Lower leg skin (tissue), 4 donors: ENCODE results near the gene DRGX. TPM values are rescaled to one million over a fixed set of nuclear protein-coding genes. Genes with fewer than 3 reads are reported as not detected.
A peak's percentile ranks its signal among the peaks of the same experiment; 100 is the strongest.

ENCODE experiments used
- DNase-seq, 2 donors: peaks; one replicate each; pipeline ENCODE4 v3.0.0-alpha.2; 2019; ENCODE audit warnings: low spot score in 2 of 2
- H3K4me3 ChIP-seq: fragments of 200-600 bp; sonication (generic); 2 replicates; pipeline ENCODE4 v1.5.1; 2017; ENCODE audit warnings: mild to moderate bottlenecking, low read depth; ENCODE audit not compliant: poor library complexity, severe bottlenecking
- POLR2A ChIP-seq, 2 donors: fragments of 450-650 bp; IDR thresholded peaks; one replicate each; pipeline ENCODE4 v1.6.1; 2016 to 2017; ENCODE audit warnings: antibody characterized with exemption in 2 of 2, mild to moderate bottlenecking in 1 of 2, moderate library complexity in 1 of 2
- WGBS, 2 donors: methylation state at CpG; one replicate each; pipeline ENCODE4 v1.1.5; 2018; 5-methylcytosine and 5-hydroxymethylcytosine counted together
- intact Hi-C: fragments of 100-400 bp; cut with DNase I; formaldehyde crosslinking; loops from one replicate; pipeline ENCODE4 v1.15.0; 2023; ENCODE audit warnings: low total_unique reads
- total RNA-seq, 4 donors: library from RNA; depleted of rRNA; stranded (reverse); fragments of >200 nt; gene quantifications; one replicate each; pipeline ENCODE4 v1.1.0, GENCODE V29; 2016
- TF ChIP-seq, protein P1 (sequence below), 3 donors: fragments of 450-650 bp; IDR thresholded peaks; one replicate each; pipeline ENCODE4 v1.5.1; 2016; ENCODE audit warnings: antibody characterized with exemption in 3 of 3, mild to moderate bottlenecking in 3 of 3, moderate library complexity in 2 of 3

Gene DRGX
- total RNA-seq, 4 donors from 2014 or later, result not detected

DNA sequence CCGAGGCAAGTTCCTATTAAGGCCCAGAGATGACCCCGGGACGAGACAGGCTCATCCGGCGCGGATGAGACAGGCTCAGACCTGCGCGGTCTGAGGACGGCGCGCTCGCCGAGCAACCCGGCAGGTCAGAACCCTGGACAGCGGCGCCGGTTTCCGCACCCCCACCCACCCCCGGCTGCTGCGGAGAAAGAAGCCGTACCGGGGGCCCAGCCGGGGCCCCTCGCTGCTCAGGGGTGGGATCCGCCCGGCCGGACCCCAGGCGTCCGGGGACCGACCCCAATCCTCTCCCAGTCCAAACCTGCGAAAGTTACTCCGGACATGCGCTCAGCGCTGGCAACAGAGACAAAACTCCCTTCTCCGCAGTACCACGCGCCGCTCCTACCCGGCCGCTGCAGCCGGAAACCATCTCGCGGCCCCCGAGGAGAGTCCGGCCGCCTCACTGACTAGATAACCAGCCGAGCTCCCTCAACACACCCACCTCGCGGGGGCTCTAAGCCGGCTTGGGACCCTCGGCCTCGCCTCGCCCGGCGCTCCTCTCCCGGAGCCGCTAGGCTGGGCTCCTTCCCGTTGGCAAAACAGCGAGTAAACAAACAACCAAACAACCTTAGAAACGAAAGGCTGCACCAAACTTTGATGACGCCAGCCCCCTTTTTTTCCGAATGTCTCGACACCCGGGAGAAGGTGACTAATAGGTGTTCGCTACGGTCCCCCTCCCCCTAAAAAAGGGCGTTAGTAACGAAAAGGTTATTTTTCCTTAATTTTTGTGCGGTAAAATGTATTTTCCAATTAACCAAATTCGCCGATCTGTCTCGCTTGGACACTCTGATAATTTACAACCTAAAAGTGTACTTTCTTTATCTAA, 2.3 kb upstream of the DRGX start:
- 2 to 4% methylated on average over 25 to 52 of the region's 72 CpGs for whole genome bisulfite sequencing, 2 donors
- intact Hi-C loops, result no loop called here

DNA sequence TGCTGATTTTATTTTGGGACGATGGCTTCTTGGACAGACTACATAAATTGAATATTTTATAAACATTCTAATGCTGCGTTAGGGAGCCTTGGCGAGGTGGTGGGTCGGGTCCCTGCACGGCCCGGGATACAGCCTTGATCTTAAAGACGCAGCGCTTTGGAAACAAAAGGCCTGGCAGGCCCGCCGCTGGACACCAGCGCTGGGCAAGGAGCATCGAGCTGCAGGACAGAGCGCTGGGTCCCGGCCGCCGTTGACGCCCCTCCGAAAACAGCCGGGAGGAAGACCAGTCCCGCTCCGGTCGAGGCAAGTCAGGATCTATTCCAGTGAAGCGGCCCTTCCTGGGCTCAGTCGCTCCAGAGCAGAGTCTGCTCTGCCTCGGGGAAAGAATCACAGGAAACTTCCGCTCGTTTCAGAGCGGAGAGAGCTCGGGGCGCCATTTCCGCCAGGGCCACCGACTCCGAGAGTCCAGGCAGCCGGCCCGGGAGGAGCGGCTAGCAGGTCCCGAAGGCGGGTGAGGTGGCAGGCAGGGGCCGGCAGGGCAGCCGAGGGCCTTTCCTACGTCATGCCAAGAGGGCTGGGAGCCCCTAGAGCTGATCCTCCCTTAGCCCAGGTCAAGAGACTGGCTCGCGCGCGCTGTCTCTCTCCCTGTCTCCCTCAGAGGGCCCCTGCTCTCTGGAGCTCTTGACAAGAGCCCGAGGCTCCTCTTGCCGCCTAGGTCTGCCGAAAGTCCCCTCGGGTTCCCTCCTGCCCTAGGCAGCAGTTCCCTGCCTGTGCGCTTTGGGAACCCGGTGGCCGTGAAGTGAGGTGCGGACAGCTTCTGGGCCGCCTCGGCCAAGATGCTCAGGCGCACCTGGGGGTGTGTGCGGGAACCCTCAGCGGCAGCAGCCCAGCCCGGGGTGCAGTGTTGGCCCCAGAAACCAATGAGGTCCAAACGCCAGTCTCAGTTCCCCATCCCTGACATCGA, 1.4 kb upstream of the DRGX start:
- intact Hi-C loops, result no loop called here
- WGBS, 2 donors, result 2 to 4% methylated on average over 49 to 55 of the region's 61 CpGs
- no peak overlapping the region for H3K4me3 ChIP-seq
- DNase-seq, result peak in 1 of 2 donors; percentile 81
- no peak for TF ChIP-seq POLR2A (IDR thresholded peaks at IDR 0.05)
- TF ChIP-seq, protein P1, sequence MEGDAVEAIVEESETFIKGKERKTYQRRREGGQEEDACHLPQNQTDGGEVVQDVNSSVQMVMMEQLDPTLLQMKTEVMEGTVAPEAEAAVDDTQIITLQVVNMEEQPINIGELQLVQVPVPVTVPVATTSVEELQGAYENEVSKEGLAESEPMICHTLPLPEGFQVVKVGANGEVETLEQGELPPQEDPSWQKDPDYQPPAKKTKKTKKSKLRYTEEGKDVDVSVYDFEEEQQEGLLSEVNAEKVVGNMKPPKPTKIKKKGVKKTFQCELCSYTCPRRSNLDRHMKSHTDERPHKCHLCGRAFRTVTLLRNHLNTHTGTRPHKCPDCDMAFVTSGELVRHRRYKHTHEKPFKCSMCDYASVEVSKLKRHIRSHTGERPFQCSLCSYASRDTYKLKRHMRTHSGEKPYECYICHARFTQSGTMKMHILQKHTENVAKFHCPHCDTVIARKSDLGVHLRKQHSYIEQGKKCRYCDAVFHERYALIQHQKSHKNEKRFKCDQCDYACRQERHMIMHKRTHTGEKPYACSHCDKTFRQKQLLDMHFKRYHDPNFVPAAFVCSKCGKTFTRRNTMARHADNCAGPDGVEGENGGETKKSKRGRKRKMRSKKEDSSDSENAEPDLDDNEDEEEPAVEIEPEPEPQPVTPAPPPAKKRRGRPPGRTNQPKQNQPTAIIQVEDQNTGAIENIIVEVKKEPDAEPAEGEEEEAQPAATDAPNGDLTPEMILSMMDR (IDR thresholded peaks at IDR 0.05), result no peak

More for the DNA sequence above, 2.3 kb upstream of the DRGX start:
- H3K4me3 ChIP-seq, result no peak overlapping the region
- peak in 1 of 2 donors; percentile 86 for DNase-seq
- no peak for TF ChIP-seq POLR2A (IDR thresholded peaks at IDR 0.05)
- TF ChIP-seq, protein P1 (IDR thresholded peaks at IDR 0.05), result no peak

DNA sequence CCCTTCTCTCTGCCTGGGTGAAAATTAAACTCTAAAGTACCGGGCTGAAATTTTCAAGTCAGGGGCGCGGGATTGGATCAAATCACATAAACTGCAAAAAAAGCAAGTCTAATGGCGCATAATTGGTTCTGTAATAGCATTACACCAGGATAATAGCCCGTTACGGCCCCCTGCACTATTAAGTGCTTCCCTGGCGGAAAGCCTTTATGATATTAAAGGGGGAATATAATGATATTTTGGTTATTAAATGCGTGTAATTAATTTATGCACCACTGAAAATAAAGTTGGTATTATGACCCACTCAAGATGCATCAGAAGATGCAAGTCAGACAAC, 744 bp upstream of the DRGX start:
- DNase-seq, result no peak
- no peak for TF ChIP-seq POLR2A (IDR thresholded peaks at IDR 0.05)
- TF ChIP-seq, protein P1 (IDR thresholded peaks at IDR 0.05), result no peak
- 24 to 29% methylated on average over 8 of the region's 8 CpGs for whole genome bisulfite sequencing, 2 donors
- intact Hi-C loops, result no loop called here
- no peak overlapping the region for H3K4me3 ChIP-seq

DNA sequence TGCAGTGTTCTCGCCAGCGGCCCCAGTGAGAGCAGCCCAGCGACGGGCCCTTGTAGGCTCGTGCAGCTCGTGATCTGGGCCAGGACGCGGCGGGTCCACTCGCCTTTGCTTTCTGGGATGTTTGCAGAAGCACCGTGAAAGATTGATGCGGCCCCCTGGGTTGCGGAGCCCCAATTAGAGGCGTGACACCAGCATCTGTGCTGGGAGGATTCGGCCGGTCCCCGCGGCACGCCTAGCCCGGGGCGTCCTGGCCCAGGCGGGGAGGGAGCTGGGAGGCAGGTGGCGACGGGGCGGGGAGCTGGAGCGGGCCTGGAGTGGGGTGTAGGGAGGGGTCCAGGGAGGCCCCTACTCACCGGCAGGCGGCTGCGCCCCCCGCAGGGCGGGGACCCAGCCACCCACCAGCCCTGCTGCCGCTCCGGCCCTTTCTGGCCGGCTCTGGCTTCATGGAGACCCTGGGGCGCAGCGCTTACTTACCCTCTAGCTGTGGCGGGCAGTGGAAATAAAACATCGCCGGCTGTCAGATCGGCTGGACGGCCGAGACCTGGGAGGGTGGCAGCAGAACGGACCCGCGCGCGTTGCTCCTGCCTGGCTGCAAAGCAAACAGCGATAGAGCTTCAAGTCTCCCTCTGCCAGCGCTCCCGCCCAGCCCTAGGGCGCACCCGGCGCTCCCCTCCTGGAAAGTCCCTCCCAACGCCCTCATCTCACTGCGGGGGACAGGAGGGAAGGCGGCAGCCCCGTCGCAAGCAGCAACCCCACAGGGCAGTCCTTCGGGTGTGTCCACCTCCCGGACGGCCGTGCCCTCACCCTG, 752 bp downstream of the DRGX start:
- 0 to 4% methylated on average over 18 to 56 of the region's 62 CpGs for WGBS, 2 donors

DNA sequence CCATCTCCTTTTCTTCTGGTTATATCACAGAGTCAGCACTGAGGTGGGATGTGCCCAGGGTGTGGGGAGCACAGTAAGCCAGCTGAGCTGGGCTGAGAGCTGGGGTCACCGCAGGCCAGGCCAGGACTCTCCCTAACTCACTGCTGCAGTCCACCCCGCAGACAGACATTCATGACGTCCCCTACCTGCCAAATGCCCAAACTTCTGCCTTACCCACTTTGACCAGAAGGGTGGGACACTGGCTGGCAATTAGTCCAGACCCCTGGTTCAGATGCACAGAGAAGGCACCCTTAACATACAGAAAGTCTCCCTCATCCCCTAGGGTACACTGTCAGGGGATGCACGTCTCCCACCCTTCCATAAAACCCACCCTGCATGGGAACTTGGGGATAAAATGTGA, 2.1 kb downstream of the DRGX start:
- DNase-seq, result peak in 1 of 2 donors; percentile 53
- H3K4me3 ChIP-seq, result no peak overlapping the region
- intact Hi-C loops, result no loop called here
- TF ChIP-seq POLR2A (IDR thresholded peaks at IDR 0.05), result no peak
- TF ChIP-seq, protein P1 (IDR thresholded peaks at IDR 0.05), result no peak
- WGBS, 2 donors, result 47 to 55% methylated on average over 4 of the region's 4 CpGs

More for the DNA sequence above, 752 bp downstream of the DRGX start:
- peak in 1 of 2 donors; percentile 75 for DNase-seq
- TF ChIP-seq POLR2A (IDR thresholded peaks at IDR 0.05), result no peak
- TF ChIP-seq, protein P1 (IDR thresholded peaks at IDR 0.05), result no peak
- no peak overlapping the region for H3K4me3 ChIP-seq
- intact Hi-C loops, result no loop called here
